Effector memory CD4-positive, alpha-beta T cell (primary cell): ENCODE results near the gene USP35.

ENCODE experiments used
- DNase-seq, 3 donors: peaks; one replicate each; pipeline ENCODE4 v3.0.0-alpha.2; 2020
- H3K27ac ChIP-seq: 2 replicates; pipeline ENCODE4 v1.7.0; 2013; ENCODE audit warnings: mild to moderate bottlenecking, low read length, moderate library complexity; ENCODE audit not compliant: insufficient read depth, poor library complexity, severe bottlenecking
- H3K27me3 ChIP-seq: replicated peaks from 2 replicates; pipeline ENCODE4 v1.7.0; 2013; ENCODE audit warnings: mild to moderate bottlenecking, low read length; ENCODE audit not compliant: insufficient read depth, control insufficient read depth, poor library complexity, severe bottlenecking
- H3K36me3 ChIP-seq: 2 replicates; pipeline ENCODE4 v1.7.0; 2013; ENCODE audit warnings: mild to moderate bottlenecking, low read length, moderate library complexity; ENCODE audit not compliant: control insufficient read depth, insufficient read depth
- H3K4me1 ChIP-seq: 2 replicates; pipeline ENCODE4 v1.7.0; 2013; ENCODE audit warnings: low read length, mild to moderate bottlenecking; ENCODE audit not compliant: control insufficient read depth, insufficient read depth, poor library complexity, severe bottlenecking
- H3K4me3 ChIP-seq: 2 replicates; pipeline ENCODE4 v1.7.0; 2013; ENCODE audit warnings: low read length, low read depth, mild to moderate bottlenecking; ENCODE audit not compliant: insufficient read depth, poor library complexity, severe bottlenecking
- H3K9me3 ChIP-seq: 2 replicates; pipeline ENCODE4 v1.7.0; 2013; ENCODE audit warnings: mild to moderate bottlenecking, low read length, moderate library complexity; ENCODE audit not compliant: control insufficient read depth

USP35 gene

GRCh38 chr11:78214331-78215194 lies 25.8 kb downstream of the USP35 start:
- peaks cover 21% of the 10 kb centered on the region for H3K36me3 ChIP-seq

GRCh38 chr11:78216021-78216420 lies 27.3 kb downstream of the USP35 start:
- H3K36me3 ChIP-seq, result peaks cover 18% of the 10 kb centered on the region
- no peak for DNase-seq
- no peaks in the 10 kb centered on the region for H3K27me3 ChIP-seq
- no peak overlapping the region for H3K4me3 ChIP-seq
- no peaks in the 10 kb centered on the region for H3K9me3 ChIP-seq
- H3K4me1 ChIP-seq, result no peaks in the 10 kb centered on the region
- no peak overlapping the region for H3K27ac ChIP-seq

More at GRCh38 chr11:78214331-78215194, 25.8 kb downstream of the USP35 start:
- Histone ChIP-seq H3K4me3 (no peak overlapping the region), H3K27ac (no peak overlapping the region), H3K4me1 (no peaks in the 10 kb centered on the region), H3K27me3 (no peaks in the 10 kb centered on the region), H3K9me3 (no peaks in the 10 kb centered on the region)
- no peak for DNase-seq

- no peaks in the 10 kb centered on the region for H3K4me1 ChIP-seq
- H3K9me3 ChIP-seq, result no peaks in the 10 kb centered on the region
- H3K27ac ChIP-seq, result no peak overlapping the region
- DNase-seq, result no peak
- no peak overlapping the region for H3K4me3 ChIP-seq
- no peaks in the 10 kb centered on the region for H3K27me3 ChIP-seq
- H3K36me3 ChIP-seq, result peaks cover 18% of the 10 kb centered on the region
These were observed 28.0 kb downstream of the USP35 start for GRCh38 chr11:78216571-78217287.

- H3K9me3 ChIP-seq, result no peaks in the 10 kb centered on the region
- H3K4me1 ChIP-seq, result no peaks in the 10 kb centered on the region
- H3K36me3 ChIP-seq, result peaks cover 18% of the 10 kb centered on the region
These were observed 29.2 kb downstream of the USP35 start for GRCh38 chr11:78217650-78218541.

GRCh38 chr11:78218707-78219492 lies 30.2 kb downstream of the USP35 start:
- Histone ChIP-seq H3K9me3 (no peaks in the 10 kb centered on the region), H3K36me3 (peaks cover 13% of the 10 kb centered on the region), H3K27me3 (no peaks in the 10 kb centered on the region), H3K4me3 (no peak overlapping the region), H3K27ac (no peak overlapping the region), H3K4me1 (no peaks in the 10 kb centered on the region)
- DNase-seq, result no peak

More at GRCh38 chr11:78217650-78218541, 29.2 kb downstream of the USP35 start:
- no peak for DNase-seq
- no peak overlapping the region for H3K4me3 ChIP-seq
- H3K27ac ChIP-seq, result no peak overlapping the region
- no peaks in the 10 kb centered on the region for H3K27me3 ChIP-seq

- no peaks in the 10 kb centered on the region for H3K9me3 ChIP-seq
- no peaks in the 10 kb centered on the region for H3K27me3 ChIP-seq
- no peaks in the 10 kb centered on the region for H3K4me1 ChIP-seq
- H3K27ac ChIP-seq, result no peak overlapping the region
- peaks cover 10% of the 10 kb centered on the region for H3K36me3 ChIP-seq
- DNase-seq, result no peak
- no peak overlapping the region for H3K4me3 ChIP-seq
These were observed 30.9 kb downstream of the USP35 start for GRCh38 chr11:78219493-78220217.

GRCh38 chr11:78220218-78221157 lies 31.8 kb downstream of the USP35 start:
- Histone ChIP-seq H3K9me3 (no peaks in the 10 kb centered on the region), H3K36me3 (peaks cover 4% of the 10 kb centered on the region), H3K27me3 (no peaks in the 10 kb centered on the region), H3K4me1 (no peaks in the 10 kb centered on the region), H3K4me3 (no peak overlapping the region), H3K27ac (no peak overlapping the region)
- DNase-seq, result no peak
